Ishikawa (cell line): ENCODE results near the gene NCAPG.

Source experiments
- CEBPB ChIP-seq: IDR thresholded peaks from 2 replicates; pipeline ENCODE4 v1.6.1; 2012
- CREB1 ChIP-seq: IDR thresholded peaks from 2 replicates; pipeline ENCODE4 v1.6.1; 2012; ENCODE audit warnings: low read depth
- EP300 ChIP-seq: IDR thresholded peaks from 2 replicates; pipeline ENCODE4 v1.6.1; 2012; ENCODE audit warnings: borderline replicate concordance
- MAX ChIP-seq: IDR thresholded peaks from 2 replicates; pipeline ENCODE4 v1.6.1; 2012
- NFIC ChIP-seq: IDR thresholded peaks from 2 replicates; pipeline ENCODE4 v1.6.1; 2012
- RAD21 ChIP-seq: IDR thresholded peaks from 2 replicates; pipeline ENCODE4 v1.6.1; 2012; ENCODE audit warnings: low read depth
- TAF1 ChIP-seq: IDR thresholded peaks from 2 replicates; pipeline ENCODE4 v1.6.1; 2012; ENCODE audit warnings: low read depth, mild to moderate bottlenecking
- TCF12 ChIP-seq: IDR thresholded peaks from 2 replicates; pipeline ENCODE4 v1.6.1; 2012; ENCODE audit warnings: low read depth
- USF1 ChIP-seq: IDR thresholded peaks from 2 replicates; pipeline ENCODE4 v1.6.1; 2012
- YY1 ChIP-seq: IDR thresholded peaks from 2 replicates; pipeline ENCODE4 v1.6.1; 2012; ENCODE audit warnings: low read depth
- ZBTB7A ChIP-seq: IDR thresholded peaks from 2 replicates; pipeline ENCODE4 v1.6.1; 2012; ENCODE audit warnings: low read depth
- TF ChIP-seq, protein P1 (sequence below): IDR thresholded peaks from 2 replicates; pipeline ENCODE4 v1.6.1; 2012; ENCODE audit warnings: low read depth, mild to moderate bottlenecking

- TF ChIP-seq TAF1 (no peak), RAD21 (no peak), YY1 (no peak), MAX (no peak), USF1 (no peak), EP300 (no peak), NFIC (no peak), TCF12 (no peak), ZBTB7A (no peak), CEBPB (no peak), CREB1 (no peak)
- TF ChIP-seq, protein P1, sequence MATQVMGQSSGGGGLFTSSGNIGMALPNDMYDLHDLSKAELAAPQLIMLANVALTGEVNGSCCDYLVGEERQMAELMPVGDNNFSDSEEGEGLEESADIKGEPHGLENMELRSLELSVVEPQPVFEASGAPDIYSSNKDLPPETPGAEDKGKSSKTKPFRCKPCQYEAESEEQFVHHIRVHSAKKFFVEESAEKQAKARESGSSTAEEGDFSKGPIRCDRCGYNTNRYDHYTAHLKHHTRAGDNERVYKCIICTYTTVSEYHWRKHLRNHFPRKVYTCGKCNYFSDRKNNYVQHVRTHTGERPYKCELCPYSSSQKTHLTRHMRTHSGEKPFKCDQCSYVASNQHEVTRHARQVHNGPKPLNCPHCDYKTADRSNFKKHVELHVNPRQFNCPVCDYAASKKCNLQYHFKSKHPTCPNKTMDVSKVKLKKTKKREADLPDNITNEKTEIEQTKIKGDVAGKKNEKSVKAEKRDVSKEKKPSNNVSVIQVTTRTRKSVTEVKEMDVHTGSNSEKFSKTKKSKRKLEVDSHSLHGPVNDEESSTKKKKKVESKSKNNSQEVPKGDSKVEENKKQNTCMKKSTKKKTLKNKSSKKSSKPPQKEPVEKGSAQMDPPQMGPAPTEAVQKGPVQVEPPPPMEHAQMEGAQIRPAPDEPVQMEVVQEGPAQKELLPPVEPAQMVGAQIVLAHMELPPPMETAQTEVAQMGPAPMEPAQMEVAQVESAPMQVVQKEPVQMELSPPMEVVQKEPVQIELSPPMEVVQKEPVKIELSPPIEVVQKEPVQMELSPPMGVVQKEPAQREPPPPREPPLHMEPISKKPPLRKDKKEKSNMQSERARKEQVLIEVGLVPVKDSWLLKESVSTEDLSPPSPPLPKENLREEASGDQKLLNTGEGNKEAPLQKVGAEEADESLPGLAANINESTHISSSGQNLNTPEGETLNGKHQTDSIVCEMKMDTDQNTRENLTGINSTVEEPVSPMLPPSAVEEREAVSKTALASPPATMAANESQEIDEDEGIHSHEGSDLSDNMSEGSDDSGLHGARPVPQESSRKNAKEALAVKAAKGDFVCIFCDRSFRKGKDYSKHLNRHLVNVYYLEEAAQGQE, result no peak
Observed at GRCh38 chr4:17769406-17770174, 41.2 kb upstream of the NCAPG start.
